ENCODE measurements around the gene MTHFSD. TPM values are rescaled to one million over a fixed set of nuclear protein-coding genes. Genes with fewer than 3 reads are reported as not detected.

The MTHFSD gene
- total RNA-seq, 2 donors from 2014 or later = 16.9 to 35.6 TPM

DNA sequence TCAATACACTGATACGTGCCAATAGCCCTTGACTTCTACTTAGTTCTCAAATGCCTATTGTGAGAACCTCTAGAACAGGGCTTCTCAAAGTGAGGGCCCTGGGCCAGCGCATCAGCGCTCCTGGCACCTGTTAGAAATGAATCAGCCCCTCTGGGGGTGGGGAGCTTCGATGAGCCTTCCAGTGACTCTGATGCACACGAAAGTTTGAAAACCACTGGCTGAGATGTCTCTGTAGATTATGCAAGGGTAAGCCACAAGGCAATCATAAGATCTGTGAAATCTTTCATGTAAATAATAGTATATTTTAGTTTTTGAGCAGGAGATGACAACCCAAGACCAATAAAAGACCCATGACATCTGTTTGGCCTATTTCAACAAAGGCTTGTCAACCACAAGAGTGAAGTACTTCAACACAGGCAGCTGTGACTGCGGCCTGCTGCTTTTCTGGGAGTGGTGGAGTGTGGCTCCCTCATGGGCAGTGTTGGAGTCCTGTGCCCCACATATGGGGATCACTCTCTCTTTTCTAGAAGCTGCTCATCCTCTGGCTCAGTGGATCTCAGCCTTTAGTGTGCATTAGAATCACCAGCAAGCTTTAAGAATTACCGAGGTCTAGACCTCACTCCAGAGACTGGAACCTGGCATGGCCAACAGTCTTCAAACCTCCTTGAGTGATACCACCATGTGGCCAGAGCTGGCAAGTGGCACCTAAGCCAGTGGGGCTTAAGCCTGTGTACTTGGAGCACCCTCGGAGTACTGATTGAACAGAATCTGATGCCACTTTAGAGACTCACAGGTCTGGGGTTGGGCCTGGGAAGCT lies 5.8 kb downstream of the MTHFSD start:
- ATAC-seq = no peak
- intact Hi-C loops (cut with DNase I) = no loop called here
- Histone ChIP-seq H3K27ac (no peak overlapping the region), H3K27me3 (no peaks in the 10 kb centered on the region), H3K4me3 (no peak overlapping the region), H3K36me3 (replicated peaks in 1 of 2; ENCODE audit: insufficient read depth in 1 of 2, low read depth in 2 of 2) (peaks cover 0 to 18% of the 10 kb centered on the region in 2 donors), H3K9me3 (no peaks in the 10 kb centered on the region), H3K4me1 (peaks cover 7% of the 10 kb centered on the region)
- no peak for DNase-seq
- WGBS, 2 donors = 78 to 80% methylated on average over 6 to 8 of the region's 8 CpGs
- no peak for TF ChIP-seq POLR2A (IDR thresholded peaks at IDR 0.05)
- TF ChIP-seq, protein P1, sequence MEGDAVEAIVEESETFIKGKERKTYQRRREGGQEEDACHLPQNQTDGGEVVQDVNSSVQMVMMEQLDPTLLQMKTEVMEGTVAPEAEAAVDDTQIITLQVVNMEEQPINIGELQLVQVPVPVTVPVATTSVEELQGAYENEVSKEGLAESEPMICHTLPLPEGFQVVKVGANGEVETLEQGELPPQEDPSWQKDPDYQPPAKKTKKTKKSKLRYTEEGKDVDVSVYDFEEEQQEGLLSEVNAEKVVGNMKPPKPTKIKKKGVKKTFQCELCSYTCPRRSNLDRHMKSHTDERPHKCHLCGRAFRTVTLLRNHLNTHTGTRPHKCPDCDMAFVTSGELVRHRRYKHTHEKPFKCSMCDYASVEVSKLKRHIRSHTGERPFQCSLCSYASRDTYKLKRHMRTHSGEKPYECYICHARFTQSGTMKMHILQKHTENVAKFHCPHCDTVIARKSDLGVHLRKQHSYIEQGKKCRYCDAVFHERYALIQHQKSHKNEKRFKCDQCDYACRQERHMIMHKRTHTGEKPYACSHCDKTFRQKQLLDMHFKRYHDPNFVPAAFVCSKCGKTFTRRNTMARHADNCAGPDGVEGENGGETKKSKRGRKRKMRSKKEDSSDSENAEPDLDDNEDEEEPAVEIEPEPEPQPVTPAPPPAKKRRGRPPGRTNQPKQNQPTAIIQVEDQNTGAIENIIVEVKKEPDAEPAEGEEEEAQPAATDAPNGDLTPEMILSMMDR (IDR thresholded peaks at IDR 0.05) = no peak

DNA sequence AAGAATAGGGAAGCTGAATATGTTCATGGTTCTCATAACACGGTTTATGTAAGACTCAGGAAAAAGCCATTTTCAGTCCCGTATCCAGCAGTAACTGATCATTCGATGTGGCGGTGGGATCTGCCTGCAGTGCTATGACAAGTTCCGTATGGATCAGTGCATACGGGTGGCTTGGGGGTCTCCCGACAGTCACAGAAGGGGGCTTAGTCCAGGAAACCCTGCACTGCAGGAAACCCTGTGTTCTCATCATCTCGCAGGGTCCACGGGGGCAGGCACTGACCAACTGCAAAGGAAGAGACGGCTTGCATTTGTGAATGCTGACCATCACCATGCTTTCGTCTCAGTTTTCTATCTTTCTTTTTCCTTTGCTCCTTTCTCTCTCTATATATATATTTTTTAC lies 7.7 kb downstream of the MTHFSD start:
- Histone ChIP-seq H3K4me1 (no peaks in the 10 kb centered on the region), H3K36me3 (replicated peaks in 1 of 2; ENCODE audit: insufficient read depth in 1 of 2, low read depth in 2 of 2) (peaks cover 0 to 20% of the 10 kb centered on the region in 2 donors), H3K9me3 (no peaks in the 10 kb centered on the region), H3K27me3 (no peaks in the 10 kb centered on the region), H3K4me3 (no peak overlapping the region), H3K27ac (no peak overlapping the region)
- ATAC-seq (no peak), DNase-seq (no peak)
- TF ChIP-seq, protein P1 (IDR thresholded peaks at IDR 0.05) = no peak
- TF ChIP-seq POLR2A (IDR thresholded peaks at IDR 0.05) = no peak
- intact Hi-C loops (cut with DNase I) = no loop called here
- WGBS, 2 donors = 92 to 95% methylated on average over 11 of the region's 11 CpGs

DNA sequence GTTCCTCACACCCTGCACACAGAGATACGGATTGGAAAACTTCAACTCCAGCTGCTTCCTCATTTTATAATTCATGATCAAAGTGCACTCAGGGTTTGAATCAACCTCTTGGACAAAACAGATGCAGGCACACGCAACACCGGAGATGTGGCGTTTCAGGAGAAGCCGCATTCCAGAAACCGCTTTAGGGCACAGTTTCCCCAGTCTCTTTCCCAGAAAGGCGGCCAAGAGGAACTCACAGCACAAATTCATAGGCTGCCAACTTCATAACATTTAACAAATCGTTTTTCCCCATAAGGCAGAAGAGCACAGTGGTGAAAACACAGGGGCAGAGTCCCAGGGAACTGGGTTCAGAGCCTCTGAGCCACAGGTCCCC lies 8.4 kb downstream of the MTHFSD start:
- H3K27me3 ChIP-seq = no peaks in the 10 kb centered on the region
- no peak overlapping the region for H3K4me3 ChIP-seq
- H3K27ac ChIP-seq = no peak overlapping the region
- no peak for ATAC-seq
- WGBS, 2 donors = 87 to 88% methylated on average over 8 of the region's 8 CpGs
- H3K4me1 ChIP-seq = no peaks in the 10 kb centered on the region
- no peak for DNase-seq
- TF ChIP-seq, protein P1 (IDR thresholded peaks at IDR 0.05) = no peak
- no peak for TF ChIP-seq POLR2A (IDR thresholded peaks at IDR 0.05)
- peaks cover 2 to 19% of the 10 kb centered on the region in 2 donors for H3K36me3 ChIP-seq (replicated peaks in 1 of 2; ENCODE audit: insufficient read depth in 1 of 2, low read depth in 2 of 2)
- H3K9me3 ChIP-seq = no peaks in the 10 kb centered on the region
- intact Hi-C loops (cut with DNase I) = no loop called here

DNA sequence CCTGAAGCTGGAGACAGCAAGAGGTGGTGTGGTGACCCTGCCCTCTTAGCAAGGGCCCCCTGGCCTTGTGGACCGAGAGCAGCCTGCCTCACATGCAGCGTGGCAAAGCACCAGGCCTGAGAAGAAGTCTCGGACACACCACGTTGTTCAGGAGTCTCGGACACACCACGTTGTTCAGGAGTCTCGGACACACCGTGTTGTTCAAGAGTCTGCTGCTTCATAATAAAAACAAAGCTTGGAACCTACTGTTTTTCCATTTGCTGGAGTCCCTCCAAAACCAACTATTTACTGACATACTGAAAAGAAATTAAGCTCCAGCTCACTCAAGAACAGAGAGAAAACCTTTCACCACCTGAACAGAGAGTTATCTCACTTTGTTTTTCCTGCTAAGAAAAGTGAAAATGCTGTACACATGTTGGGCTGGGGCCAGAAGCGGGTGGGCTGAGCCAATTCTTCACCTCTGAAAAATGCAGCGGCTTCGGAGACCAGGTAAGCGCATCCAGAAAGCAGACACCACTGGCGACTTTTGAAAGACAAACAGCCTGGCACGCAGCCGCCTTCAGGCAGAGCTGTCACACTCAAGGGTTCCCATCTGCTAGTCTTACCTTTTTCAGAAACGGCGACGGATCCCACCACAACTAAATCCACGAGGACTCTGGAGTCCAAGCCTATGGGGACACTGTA lies 8.9 kb downstream of the MTHFSD start:
- TF ChIP-seq, protein P1 (IDR thresholded peaks at IDR 0.05) = no peak
- TF ChIP-seq POLR2A (IDR thresholded peaks at IDR 0.05) = no peak
- H3K4me1 ChIP-seq = no peaks in the 10 kb centered on the region
- H3K27ac ChIP-seq = no peak overlapping the region
- H3K4me3 ChIP-seq = no peak overlapping the region
- H3K9me3 ChIP-seq = no peaks in the 10 kb centered on the region
- peaks cover 5 to 22% of the 10 kb centered on the region in 2 donors for H3K36me3 ChIP-seq (replicated peaks in 1 of 2; ENCODE audit: insufficient read depth in 1 of 2, low read depth in 2 of 2)
- intact Hi-C loops (cut with DNase I) = no loop called here
- H3K27me3 ChIP-seq = no peaks in the 10 kb centered on the region
- no peak for DNase-seq
- WGBS, 2 donors = 89 to 91% methylated on average over 17 to 19 of the region's 19 CpGs
- ATAC-seq = no peak
